K562 (cell line): Measurements from ENCODE around the gene CLIP1. TPM values are rescaled to one million over a fixed set of nuclear protein-coding genes. Genes with fewer than 3 reads are reported as not detected.

Experiments
- ATAC-seq: fragments of 200-7000 bp; cut with Tn5 transposase; 3 replicates; pipeline ENCODE4 v1.9.1; 2020; ENCODE audit warnings: moderate library complexity
- BruUV-seq: library from RNA; stranded (reverse); fragments of 400-500 nt; replicated peaks from 2 replicates; lab custom pipeline; 2021; lab: Mats Ljungman, UMichigan
- CTCF ChIA-PET: fragments of 300-600 bp; formaldehyde crosslinking; extraction: SDS; loops from one replicate; lab custom pipeline; 2021; ENCODE audit warnings: low intra/inter-chr PET ratio; lab: Yijun Ruan, JAX
- POLR2A ChIA-PET: fragments of 300-600, 350-650 bp; sonication (Branson Sonifier 250); formaldehyde crosslinking; extraction: SDS; loops from one replicate; lab custom pipeline; 2021; ENCODE audit warnings: antibody characterized with exemption, inconsistent platforms; lab: Yijun Ruan, JAX
- DNase-seq, 4 experiments: peaks; one replicate each; pipeline versions ENCODE4 v3.0.0 to v3.0.0-alpha.2; 2011 to 2018; ENCODE audit warnings: low spot score in 3 of 4, mixed read lengths in 3 of 4; ENCODE audit errors: extremely low read depth in 1 of 4
- FAIRE-seq: peaks from 2 replicates; lab custom pipeline; 2011; peaks lifted over from hg19 to GRCh38; lab: Jason Lieb, UNC
- H2AFZ ChIP-seq: 2 replicates; pipeline ENCODE4 v1.6.0; 2011; ENCODE audit warnings: low read depth, low read length, control low read depth, inconsistent platforms
- H3K27ac ChIP-seq: fragments of 200-600 bp; 3 replicates; pipeline ENCODE4 v1.8.0; 2011; ENCODE audit warnings: low read depth, mild to moderate bottlenecking, control low read depth, inconsistent platforms, low read length, moderate library complexity, mixed read lengths; ENCODE audit errors: extremely low read depth
- H3K27me3 ChIP-seq, 2 experiments: fragments of 300-600 bp in 1 of 2; 2 replicates in 1 of 2; 3 replicates in 1 of 2; pipeline versions ENCODE4 v1.6.0 to v1.8.0; 2011; ENCODE audit warnings: inconsistent platforms in 2 of 2, low read length in 2 of 2, mild to moderate bottlenecking in 1 of 2, mixed read lengths in 1 of 2, moderate library complexity in 1 of 2; ENCODE audit not compliant: control insufficient read depth in 2 of 2, insufficient read depth in 2 of 2
- H3K36me3 ChIP-seq: fragments of 300-600 bp; 3 replicates; pipeline ENCODE4 v1.8.0; 2011; ENCODE audit warnings: mild to moderate bottlenecking, low read length, inconsistent platforms; ENCODE audit not compliant: control insufficient read depth, insufficient read depth
- H3K4me1 ChIP-seq, 2 experiments: fragments of 200-600 bp in 1 of 2; replicated peaks in 1 of 2; 2 replicates in 1 of 2; 3 replicates in 1 of 2; pipeline versions ENCODE4 v1.5.1 to v1.8.0; 2011; ENCODE audit warnings: inconsistent platforms in 2 of 2, low read length in 2 of 2, mild to moderate bottlenecking in 1 of 2, mixed read lengths in 1 of 2, moderate library complexity in 1 of 2; ENCODE audit not compliant: control insufficient read depth in 2 of 2, insufficient read depth in 2 of 2
- H3K4me2 ChIP-seq: 2 replicates; pipeline ENCODE4 v1.6.1; 2011; ENCODE audit warnings: low read length, control low read depth, inconsistent platforms, mixed read lengths; ENCODE audit not compliant: insufficient read depth
- H3K4me3 ChIP-seq: fragments of 200-600 bp; sonication (generic), shearing (Covaris generic); 2 replicates; pipeline ENCODE4 v1.5.1; 2016; ENCODE audit warnings: control low read depth, inconsistent platforms
- H3K79me2 ChIP-seq: fragments of 200-600 bp; 3 replicates; pipeline ENCODE4 v1.8.0; 2011; ENCODE audit warnings: low read length, inconsistent platforms; ENCODE audit not compliant: control insufficient read depth, insufficient read depth
- H3K9ac ChIP-seq, 2 experiments: 2 replicates each; pipeline versions ENCODE4 v1.6.0 to v1.6.1; 2011; ENCODE audit warnings: low read depth in 2 of 2, low read length in 2 of 2, control low read depth in 1 of 2, inconsistent platforms in 1 of 2, mild to moderate bottlenecking in 1 of 2, mixed read lengths in 1 of 2; ENCODE audit not compliant: insufficient read depth in 1 of 2
- H3K9me1 ChIP-seq: one replicate; pipeline ENCODE4 v1.6.0; 2011; ENCODE audit warnings: inconsistent platforms, mild to moderate bottlenecking, low read length, moderate library complexity; ENCODE audit not compliant: control insufficient read depth, insufficient read depth
- H3K9me3 ChIP-seq: replicated peaks from 2 replicates; pipeline ENCODE4 v1.5.1; 2011; ENCODE audit warnings: low read depth, low read length, inconsistent platforms; ENCODE audit not compliant: control insufficient read depth, insufficient read depth
- H4K20me1 ChIP-seq: replicated peaks from 2 replicates; pipeline ENCODE4 v1.6.1; 2011; ENCODE audit warnings: low read length, inconsistent platforms, mixed read lengths; ENCODE audit not compliant: control insufficient read depth, insufficient read depth
- BRF1 ChIP-seq: IDR thresholded peaks from 3 replicates; pipeline ENCODE4 v1.6.1; 2011; ENCODE audit warnings: borderline replicate concordance, mild to moderate bottlenecking; ENCODE audit not compliant: insufficient read length; ENCODE audit errors: extremely low read depth
- CREM ChIP-seq: IDR thresholded peaks from 2 replicates; pipeline ENCODE4 v1.6.1; 2014; ENCODE audit warnings: antibody characterized with exemption, low read depth
- IFI16 ChIP-seq: fragments of 250-450 bp; sonication (Bioruptor Pico); IDR thresholded peaks from 2 replicates; pipeline ENCODE4 v2.1.2; 2022; ENCODE audit warnings: mild to moderate bottlenecking, inconsistent platforms
- LEF1 ChIP-seq: fragments of 450-650 bp; IDR thresholded peaks from 2 replicates; pipeline ENCODE4 v1.6.1; 2016; ENCODE audit warnings: mild to moderate bottlenecking
- PHF20 ChIP-seq: fragments of 450-650 bp; IDR thresholded peaks from 2 replicates; pipeline ENCODE4 v1.6.1; 2018; ENCODE audit not compliant: partially characterized antibody
- TBP ChIP-seq: optimal IDR thresholded peaks from 2 replicates; pipeline ENCODE3; 2011; ENCODE audit warnings: low read depth, low read length, improper control_type of control experiment
- ZNF146 ChIP-seq: IDR thresholded peaks from one replicate; pipeline ENCODE4 v1.6.1; 2018; ENCODE audit warnings: missing compliant biosample characterization; ENCODE audit not compliant: unreplicated experiment
- ZNF23 ChIP-seq: fragments of 250-450 bp; sonication (Bioruptor Pico); IDR thresholded peaks from 2 replicates; pipeline ENCODE4 v1.4.0; 2020; ENCODE audit warnings: mild to moderate bottlenecking
- ZNF584 ChIP-seq: fragments of 200-800 bp; sonication (Bioruptor generic); IDR thresholded peaks from 2 replicates; pipeline ENCODE4 v1.6.1; 2016; ENCODE audit warnings: low read depth, mild to moderate bottlenecking, missing genetic modification characterization, missing compliant biosample characterization
- ZNF707 ChIP-seq: fragments of 250-450 bp; sonication (Bioruptor Pico); conservative IDR thresholded peaks from 2 replicates; pipeline ENCODE4 v1.8.0; 2022; ENCODE audit warnings: inconsistent platforms, mild to moderate bottlenecking, moderate library complexity
- WGBS: fragments of 100-300 bp; shearing (Covaris generic); methylation state at CpG from one replicate; pipeline ENCODE4 v1.1.6; 2016; ENCODE audit warnings: low coverage, mixed read lengths; ENCODE audit not compliant: insufficient coverage; ENCODE audit errors: missing lambda C conversion rate; 5-methylcytosine and 5-hydroxymethylcytosine counted together
- in situ Hi-C: fragments of 300-500 bp; cut with MboI; formaldehyde crosslinking; loops from 4 replicates; pipeline ENCODE4 v1.15.0; 2018; ENCODE audit warnings: inconsistent platforms, mixed read lengths
- intact Hi-C: fragments of 100-400 bp; cut with micrococcal nuclease; formaldehyde crosslinking; loops from 2 replicates; pipeline ENCODE4 v1.14.2; 2022
- polyA plus RNA-seq, 8 experiments: library from polyadenylated mRNA; depleted of rRNA in 4 of 8; stranded (reverse) in 5 of 8; unstranded in 3 of 8; fragments of >200 nt; fragmentation: Nextera tagmentation in 2 of 8; fragmentation: Illumina TruSeq in 1 of 8; extraction: Ambion mirVana in 2 of 8; extraction: Trizol in 1 of 8; gene quantifications; 2 replicates each; pipeline versions ENCODE4 v1.2.1 to v1.2.3, GENCODE V29; 2011 to 2014; ENCODE audit warnings: inconsistent platforms in 1 of 8, missing spikeins in 1 of 8
- total RNA-seq, 7 experiments: library from RNA; depleted of rRNA in 6 of 7; stranded (reverse); fragments of >200 nt in 6 of 7; fragmentation: Illumina TruSeq in 2 of 7; extraction: Trizol in 2 of 7; gene quantifications; 2 replicates each; pipeline versions ENCODE4 v1.2.1 to v1.2.3, GENCODE V29; 2011 to 2021; ENCODE audit warnings: low replicate concordance in 1 of 7
- TF ChIP-seq, protein P1 (sequence below): fragments of 250-450 bp; sonication (Bioruptor Pico); IDR thresholded peaks from 2 replicates; pipeline ENCODE4 v1.8.0; 2022; ENCODE audit warnings: moderate library complexity, mild to moderate bottlenecking, inconsistent platforms
- TF ChIP-seq, protein P2 (sequence below): fragments of 450-650 bp; formaldehyde crosslinking; IDR thresholded peaks from 2 replicates; pipeline ENCODE4 v1.4.0; 2020; ENCODE audit warnings: mild to moderate bottlenecking, moderate library complexity
- TF ChIP-seq, protein P3 (sequence below): fragments of 450-650 bp; formaldehyde crosslinking; IDR thresholded peaks from 2 replicates; pipeline ENCODE4 v1.4.0; 2020; ENCODE audit warnings: mild to moderate bottlenecking
- TF ChIP-seq, protein P4 (sequence below), 2 experiments: fragments of 450-650 bp in 1 of 2; sonication (generic) in 1 of 2; formaldehyde crosslinking; conservative IDR thresholded peaks; 2 replicates each; pipeline versions ENCODE4 v1.4.0 to v1.8.1; 2020 to 2022; ENCODE audit warnings: mild to moderate bottlenecking in 1 of 2, missing genetic modification reagents in 1 of 2
- TF ChIP-seq, protein P5 (sequence below): fragments of 450-650 bp; IDR thresholded peaks from 2 replicates; pipeline ENCODE4 v1.7.0; 2016; ENCODE audit warnings: borderline replicate concordance

CLIP1 gene
- total and polyA plus RNA-seq, 9 of the 15 experiments (the other 6 are each of a cell fraction or from before 2014, with no cell fraction given) = 5.8 to 33.9 (median 27.6) TPM

DNA sequence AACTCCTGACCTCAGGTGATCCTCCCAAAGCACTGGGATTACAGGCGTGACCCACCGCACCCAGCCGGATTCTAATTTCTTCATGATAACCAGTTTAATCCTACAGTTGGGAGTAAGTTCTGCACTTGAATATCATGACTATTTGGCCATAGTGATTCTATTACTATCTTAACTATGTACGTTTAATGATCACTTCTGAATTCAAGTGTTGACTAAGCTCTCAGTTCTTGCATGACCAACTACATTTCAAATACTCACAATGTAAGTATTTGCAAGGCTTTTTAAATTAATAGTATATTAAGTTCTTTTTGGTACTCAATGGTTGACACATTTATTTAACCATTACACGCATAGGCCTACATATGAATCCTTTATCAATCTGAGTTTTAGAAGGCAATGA is 138.8 kb downstream of the CLIP1 start (continued):
- TF ChIP-seq, protein P1, sequence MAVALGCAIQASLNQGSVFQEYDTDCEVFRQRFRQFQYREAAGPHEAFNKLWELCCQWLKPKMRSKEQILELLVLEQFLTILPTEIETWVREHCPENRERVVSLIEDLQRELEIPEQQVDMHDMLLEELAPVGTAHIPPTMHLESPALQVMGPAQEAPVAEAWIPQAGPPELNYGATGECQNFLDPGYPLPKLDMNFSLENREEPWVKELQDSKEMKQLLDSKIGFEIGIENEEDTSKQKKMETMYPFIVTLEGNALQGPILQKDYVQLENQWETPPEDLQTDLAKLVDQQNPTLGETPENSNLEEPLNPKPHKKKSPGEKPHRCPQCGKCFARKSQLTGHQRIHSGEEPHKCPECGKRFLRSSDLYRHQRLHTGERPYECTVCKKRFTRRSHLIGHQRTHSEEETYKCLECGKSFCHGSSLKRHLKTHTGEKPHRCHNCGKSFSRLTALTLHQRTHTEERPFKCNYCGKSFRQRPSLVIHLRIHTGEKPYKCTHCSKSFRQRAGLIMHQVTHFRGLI (CRISPR knock-in tag) = no peak
- TF ChIP-seq ZNF584 (CRISPR knock-in tag) (no peak), ZNF23 (CRISPR knock-in tag) (no peak), PHF20 (no peak), ZNF707 (CRISPR knock-in tag) (no peak), IFI16 (CRISPR knock-in tag) (no peak)
- TF ChIP-seq, protein P2, sequence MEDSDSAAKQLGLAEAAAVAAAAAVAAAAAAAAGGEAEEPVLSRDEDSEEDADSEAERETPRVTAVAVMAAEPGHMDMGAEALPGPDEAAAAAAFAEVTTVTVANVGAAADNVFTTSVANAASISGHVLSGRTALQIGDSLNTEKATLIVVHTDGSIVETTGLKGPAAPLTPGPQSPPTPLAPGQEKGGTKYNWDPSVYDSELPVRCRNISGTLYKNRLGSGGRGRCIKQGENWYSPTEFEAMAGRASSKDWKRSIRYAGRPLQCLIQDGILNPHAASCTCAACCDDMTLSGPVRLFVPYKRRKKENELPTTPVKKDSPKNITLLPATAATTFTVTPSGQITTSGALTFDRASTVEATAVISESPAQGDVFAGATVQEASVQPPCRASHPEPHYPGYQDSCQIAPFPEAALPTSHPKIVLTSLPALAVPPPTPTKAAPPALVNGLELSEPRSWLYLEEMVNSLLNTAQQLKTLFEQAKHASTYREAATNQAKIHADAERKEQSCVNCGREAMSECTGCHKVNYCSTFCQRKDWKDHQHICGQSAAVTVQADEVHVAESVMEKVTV (CRISPR knock-in tag) = no peak

DNA sequence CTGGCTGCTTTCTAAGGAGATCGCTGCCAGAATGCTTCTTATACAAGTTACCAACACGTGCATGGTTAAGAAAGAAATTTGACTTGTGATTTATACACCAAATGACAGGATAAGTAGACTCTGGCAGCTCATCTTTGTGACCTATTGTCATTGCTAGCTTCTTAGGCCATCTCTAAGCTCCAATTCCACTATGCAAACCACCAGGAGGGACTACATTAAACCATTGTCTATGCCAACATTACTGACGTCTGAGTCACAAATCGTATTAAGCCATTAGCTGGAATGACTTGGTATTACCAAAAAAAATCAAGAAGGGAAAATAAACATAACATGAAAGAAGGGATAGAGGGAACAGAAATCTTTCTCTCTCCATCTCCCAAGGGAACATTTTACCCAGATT is 140.4 kb downstream of the CLIP1 start:
- no peaks in the 10 kb centered on the region for H3K79me2 ChIP-seq
- no peaks in the 10 kb centered on the region for H3K9me3 ChIP-seq
- no peak overlapping the region for H2AFZ ChIP-seq
- POLR2A ChIA-PET = interaction anchor here (0.6 to 0.7 kb wide), 4 partner anchors 20 to 190 kb away, joined by 3 to 5 read pairs (median 4); no protein-coding TSS in a partner anchor
- H3K27me3 ChIP-seq = no peaks in the 10 kb centered on the region
- BruUV-seq = no TSS peak
- no peak overlapping the region for H3K4me2 ChIP-seq
- no peak overlapping the region for H3K4me3 ChIP-seq
- H3K36me3 ChIP-seq = peaks cover 18% of the 10 kb centered on the region
- no peak overlapping the region for H3K27ac ChIP-seq
- CTCF ChIA-PET = no interaction called here
- FAIRE-seq = no peak
- WGBS = 59% methylated on average over 4 of the region's 4 CpGs
- ATAC-seq = no peak
- no peak for DNase-seq
- H3K9ac ChIP-seq = no peak overlapping the region
- peaks cover 4% of the 10 kb centered on the region for H3K9me1 ChIP-seq
- in situ Hi-C loops = no loop called here
- no peaks in the 10 kb centered on the region for H4K20me1 ChIP-seq
- intact Hi-C loops = no loop called here
- H3K4me1 ChIP-seq = peaks cover 19 to 23% of the 10 kb centered on the region in 2 experiments
- TF ChIP-seq TBP (no peak), LEF1 (no peak), CREM (no peak), ZNF146 (CRISPR knock-in tag) (no peak), BRF1 (no peak)
- TF ChIP-seq, protein P3, sequence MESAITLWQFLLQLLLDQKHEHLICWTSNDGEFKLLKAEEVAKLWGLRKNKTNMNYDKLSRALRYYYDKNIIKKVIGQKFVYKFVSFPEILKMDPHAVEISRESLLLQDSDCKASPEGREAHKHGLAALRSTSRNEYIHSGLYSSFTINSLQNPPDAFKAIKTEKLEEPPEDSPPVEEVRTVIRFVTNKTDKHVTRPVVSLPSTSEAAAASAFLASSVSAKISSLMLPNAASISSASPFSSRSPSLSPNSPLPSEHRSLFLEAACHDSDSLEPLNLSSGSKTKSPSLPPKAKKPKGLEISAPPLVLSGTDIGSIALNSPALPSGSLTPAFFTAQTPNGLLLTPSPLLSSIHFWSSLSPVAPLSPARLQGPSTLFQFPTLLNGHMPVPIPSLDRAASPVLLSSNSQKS = no peak
- TF ChIP-seq, protein P4, sequence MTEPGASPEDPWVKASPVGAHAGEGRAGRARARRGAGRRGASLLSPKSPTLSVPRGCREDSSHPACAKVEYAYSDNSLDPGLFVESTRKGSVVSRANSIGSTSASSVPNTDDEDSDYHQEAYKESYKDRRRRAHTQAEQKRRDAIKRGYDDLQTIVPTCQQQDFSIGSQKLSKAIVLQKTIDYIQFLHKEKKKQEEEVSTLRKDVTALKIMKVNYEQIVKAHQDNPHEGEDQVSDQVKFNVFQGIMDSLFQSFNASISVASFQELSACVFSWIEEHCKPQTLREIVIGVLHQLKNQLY (CRISPR knock-in tag; conservative IDR thresholded peaks at IDR 0.05) = no peak
- TF ChIP-seq, protein P5, sequence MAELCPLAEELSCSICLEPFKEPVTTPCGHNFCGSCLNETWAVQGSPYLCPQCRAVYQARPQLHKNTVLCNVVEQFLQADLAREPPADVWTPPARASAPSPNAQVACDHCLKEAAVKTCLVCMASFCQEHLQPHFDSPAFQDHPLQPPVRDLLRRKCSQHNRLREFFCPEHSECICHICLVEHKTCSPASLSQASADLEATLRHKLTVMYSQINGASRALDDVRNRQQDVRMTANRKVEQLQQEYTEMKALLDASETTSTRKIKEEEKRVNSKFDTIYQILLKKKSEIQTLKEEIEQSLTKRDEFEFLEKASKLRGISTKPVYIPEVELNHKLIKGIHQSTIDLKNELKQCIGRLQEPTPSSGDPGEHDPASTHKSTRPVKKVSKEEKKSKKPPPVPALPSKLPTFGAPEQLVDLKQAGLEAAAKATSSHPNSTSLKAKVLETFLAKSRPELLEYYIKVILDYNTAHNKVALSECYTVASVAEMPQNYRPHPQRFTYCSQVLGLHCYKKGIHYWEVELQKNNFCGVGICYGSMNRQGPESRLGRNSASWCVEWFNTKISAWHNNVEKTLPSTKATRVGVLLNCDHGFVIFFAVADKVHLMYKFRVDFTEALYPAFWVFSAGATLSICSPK = no peak
